Stimulated activated CD8-positive, alpha-beta memory T cell treated with anti-CD3 and anti-CD28 coated beads, Interleukin-7, amount 100 ng/mL, for 4 hours (primary cell): ENCODE measurements around the gene APLP2.
"Not testable (repeated sequence)": the region's sequence is repeated elsewhere in the genome, so short reads cannot be mapped to it uniquely, and the experiment has no call there.

Experiments used
- DNase-seq, 2 donors: peaks; one replicate each; pipeline ENCODE4 v3.0.0-alpha.2; 2020; ENCODE audit warnings: low read depth in 2 of 2

The APLP2 gene

DNA sequence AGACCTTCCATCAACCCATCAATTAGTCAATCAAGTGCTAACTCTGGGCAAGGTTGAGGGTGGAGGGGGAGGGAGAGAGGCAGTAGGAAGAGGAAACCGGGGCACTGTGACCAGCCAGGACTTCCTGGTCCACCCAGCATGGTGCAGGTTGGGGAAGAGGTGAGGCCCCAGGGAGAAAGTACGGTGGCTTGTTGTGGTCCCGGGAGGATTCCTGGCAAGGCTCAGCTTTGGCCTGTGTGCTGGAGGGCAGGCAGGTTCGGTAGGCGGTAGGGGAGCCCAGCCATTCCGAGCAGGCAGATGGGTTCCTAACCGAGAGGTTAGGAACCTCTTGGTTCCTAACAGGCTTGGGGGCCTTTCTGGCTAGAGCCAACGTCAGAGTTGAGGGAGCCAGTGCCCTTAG, 100.7 kb downstream of the APLP2 start:
- no peak for DNase-seq

DNA sequence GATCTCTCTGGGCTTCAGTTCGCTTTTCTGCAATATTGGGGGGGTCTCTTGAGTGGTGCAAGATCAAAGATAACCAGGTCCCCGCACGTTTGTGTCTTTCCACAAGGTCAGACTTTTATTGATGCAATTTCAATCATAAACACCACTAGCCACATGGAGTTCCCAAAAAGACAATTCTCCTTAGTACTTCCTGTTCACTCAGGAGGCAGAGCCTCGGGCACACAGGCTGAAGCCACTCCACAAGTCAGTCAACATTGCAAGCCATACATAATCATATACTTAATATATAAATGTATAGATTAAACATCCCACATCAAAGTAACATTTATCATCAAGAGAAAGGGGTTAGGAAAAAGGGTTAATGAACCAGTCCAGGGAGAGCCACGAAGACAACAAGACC, 101.8 kb downstream of the APLP2 start:
- no peak for DNase-seq

DNA sequence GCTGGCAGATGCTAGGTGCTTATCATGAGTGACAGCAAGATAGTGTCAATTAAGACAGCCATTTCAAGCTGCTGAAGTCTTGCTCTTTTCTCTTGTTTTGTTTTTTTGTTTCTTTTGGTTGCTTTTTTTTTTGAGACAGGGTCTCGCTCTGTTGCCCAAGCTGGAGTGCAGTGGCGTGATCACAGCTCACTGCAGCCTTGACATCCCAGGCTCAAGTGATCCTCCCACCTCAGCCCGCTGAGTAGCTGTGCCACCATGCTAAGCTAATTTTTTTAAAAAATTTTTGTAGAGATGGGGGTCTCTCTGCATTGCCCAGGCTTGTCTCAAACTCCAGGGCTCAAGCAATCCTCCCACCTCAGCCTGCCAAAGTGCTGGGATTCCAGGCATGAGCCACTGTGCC, 102.3 kb downstream of the APLP2 start:
- DNase-seq: not testable (repeated sequence)

DNA sequence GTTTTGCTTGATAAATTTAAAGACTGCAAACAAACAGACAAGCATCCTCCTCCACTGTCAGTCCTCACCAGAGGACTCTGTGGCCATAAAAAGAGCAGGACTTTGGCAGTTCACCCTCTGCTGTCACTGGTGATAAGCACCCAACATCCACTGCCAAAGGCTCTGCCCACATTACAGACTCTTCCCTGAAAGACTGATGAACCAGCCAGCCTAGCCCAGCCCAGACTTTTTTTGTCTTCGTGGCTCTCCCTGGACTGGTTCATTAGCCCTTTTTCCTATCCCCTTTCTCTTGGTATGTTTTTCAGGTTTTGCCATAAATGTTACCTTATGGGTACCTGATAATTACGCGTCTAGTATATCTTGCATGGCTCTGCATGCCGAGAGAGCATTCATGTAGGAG, 104.9 kb downstream of the APLP2 start:
- no peak for DNase-seq

DNA sequence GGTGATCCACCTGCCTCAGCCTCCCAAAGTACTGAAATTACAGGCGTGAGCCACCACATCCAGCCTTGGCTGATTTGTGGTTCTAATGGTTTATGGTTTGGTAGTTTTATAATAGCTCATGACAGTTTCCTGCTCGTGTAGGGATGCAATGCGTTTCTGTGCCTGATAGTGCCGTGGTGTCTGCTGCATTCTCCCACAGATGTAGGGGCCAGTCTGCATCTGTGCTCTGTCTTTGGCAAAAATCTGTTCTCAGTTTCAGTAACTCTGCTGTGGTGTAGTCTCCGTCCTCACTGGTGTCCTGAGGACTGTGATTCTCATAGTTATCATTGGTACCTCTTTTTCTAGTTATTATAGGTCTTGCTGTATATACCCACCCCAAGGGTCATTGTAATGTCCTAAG, 106.2 kb downstream of the APLP2 start:
- no peak for DNase-seq

DNA sequence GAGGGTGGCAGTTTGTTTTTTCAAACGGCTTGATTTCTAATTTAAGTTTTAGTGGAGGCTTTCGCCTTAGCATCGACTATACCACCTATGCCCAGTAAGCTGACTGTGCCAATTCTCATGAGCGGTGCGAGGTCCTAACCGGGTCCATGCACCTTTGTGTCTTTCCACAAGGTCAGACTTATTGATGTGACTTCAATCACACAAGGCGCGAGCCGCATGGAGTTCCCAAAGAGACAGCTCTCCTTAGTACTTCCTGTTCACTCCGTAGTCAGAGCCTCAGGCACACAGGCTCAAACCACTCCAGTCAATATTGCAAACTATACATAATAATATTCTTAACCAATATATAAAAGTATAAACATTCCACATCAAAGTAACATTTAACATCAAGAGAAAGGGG, 108.1 kb downstream of the APLP2 start:
- DNase-seq: no peak

DNA sequence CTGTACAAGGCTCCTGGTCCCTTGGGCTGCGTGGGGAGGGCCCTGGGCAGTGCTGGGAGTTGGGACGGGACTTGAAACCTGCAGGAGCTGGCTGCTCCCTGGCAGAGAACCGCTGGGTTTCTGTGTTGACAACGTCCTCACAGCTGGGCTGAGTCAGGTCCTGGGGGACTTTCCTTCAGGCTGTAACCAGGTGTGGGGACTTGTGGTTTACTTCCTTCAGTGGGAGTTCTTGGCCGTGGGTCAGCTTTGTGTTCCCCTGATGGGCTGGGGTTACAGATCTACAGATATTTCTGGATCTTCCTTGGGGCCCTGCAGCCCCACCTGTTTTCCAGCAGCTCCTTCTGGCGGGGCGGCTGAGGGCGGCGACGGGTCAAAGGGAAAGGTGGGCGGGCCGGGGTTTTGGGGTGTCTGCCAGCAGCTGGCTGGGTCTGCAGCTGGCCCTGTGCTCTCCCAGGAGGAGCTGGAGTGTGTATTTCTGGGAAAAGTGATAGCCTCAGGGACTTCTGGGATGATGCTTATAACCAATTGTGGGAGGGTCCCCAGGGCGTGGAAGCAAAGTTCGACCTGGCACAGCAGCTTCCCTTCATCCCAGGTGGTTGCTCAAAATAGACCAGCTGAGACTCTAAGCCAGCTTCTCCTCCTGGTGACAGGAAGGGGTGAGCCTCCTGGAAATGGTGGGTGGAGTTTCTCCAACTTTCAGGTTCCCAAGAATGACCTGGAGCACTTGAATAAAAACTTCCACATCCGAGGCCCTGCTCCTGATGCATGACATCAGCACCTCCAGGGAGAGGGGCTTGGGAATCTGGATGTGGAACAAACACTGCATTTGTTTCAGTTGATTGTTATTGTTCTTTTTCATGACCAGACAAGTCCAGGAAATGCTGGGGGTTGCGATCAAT, 109.0 kb downstream of the APLP2 start:
- no peak for DNase-seq

DNA sequence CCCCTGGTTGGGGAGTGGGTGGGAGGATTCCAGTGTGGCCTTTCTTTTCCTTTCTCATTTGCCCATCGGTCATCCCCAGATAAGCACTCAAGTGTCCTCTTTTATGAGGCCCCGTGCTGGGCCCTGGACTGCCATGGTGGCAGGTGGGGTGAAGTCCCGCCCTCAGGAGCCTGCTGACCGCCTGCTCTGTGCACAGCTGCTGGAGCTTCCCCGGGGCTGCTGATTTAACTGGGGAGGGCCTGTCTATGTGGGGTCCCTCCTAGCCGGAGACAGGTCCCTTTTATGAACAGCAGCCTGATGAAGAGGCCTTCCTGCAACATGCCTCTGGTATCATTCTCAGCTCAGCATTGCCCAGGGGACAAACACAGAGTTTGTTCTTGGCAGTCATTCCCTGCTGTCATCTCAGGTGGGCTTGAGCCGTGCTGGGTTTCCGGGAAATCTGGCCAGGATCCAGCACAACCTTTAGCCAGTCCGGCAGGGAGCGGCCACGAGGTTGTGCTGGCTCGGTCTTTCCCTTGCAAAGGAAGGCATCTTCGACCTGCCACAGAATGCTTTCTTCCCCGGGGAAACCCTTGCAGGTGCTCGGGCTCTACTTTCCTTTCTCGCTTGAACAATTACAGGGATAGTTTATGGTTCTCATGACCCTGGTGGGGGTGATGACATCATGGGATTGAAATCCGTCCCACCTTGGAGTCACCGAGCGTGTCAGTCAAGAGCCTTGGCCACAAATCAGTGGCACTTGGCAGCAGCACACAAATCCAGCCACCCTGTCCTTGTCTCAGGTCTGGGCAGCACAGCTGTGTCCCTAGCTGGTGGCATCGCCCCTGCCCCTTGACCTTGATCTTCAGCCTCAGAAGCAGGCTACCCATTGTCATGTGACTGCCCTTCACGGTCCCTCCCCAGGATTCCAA, 110.0 kb downstream of the APLP2 start:
- DNase-seq: no peak

DNA sequence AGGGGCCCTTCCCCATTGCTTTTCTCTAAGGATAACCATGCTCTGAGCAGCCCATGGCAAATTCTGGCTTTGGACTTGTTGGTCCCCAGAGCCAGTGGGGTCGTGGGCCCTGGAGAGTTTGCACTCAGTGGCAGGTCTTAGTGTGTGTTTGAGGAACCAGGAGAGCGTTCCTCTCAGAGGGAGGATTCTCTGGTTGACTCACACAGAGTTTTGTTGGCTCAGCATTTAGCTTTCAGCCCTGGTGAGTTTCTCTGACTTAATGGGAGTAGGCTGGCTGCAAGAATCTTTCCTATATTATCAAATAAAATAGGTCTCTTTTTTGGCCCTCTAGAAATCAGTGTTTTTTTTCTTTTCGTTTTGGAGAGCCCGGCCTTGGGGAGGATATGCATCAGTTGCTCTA, 110.8 kb downstream of the APLP2 start:
- DNase-seq: no peak

DNA sequence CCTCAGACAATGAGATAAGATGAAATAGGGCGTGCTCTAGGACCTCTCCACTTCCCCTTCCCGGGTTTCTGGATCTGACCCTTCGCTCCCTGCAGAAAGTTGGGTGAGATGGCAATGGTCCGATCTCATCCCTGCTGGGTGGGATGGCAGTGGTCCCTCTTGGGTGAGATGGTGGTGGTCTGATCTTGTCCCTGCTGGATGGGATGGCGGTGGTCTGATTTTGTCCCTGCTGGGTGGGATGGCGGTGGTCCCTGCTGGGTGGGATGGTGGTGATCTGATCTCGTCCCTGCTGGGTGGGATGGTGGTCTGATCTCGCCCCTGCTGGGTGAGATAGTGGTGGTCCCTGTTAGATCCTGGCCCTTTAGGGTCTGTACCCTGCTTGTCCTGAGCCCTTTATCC, 111.2 kb downstream of the APLP2 start:
- DNase-seq: no peak

DNA sequence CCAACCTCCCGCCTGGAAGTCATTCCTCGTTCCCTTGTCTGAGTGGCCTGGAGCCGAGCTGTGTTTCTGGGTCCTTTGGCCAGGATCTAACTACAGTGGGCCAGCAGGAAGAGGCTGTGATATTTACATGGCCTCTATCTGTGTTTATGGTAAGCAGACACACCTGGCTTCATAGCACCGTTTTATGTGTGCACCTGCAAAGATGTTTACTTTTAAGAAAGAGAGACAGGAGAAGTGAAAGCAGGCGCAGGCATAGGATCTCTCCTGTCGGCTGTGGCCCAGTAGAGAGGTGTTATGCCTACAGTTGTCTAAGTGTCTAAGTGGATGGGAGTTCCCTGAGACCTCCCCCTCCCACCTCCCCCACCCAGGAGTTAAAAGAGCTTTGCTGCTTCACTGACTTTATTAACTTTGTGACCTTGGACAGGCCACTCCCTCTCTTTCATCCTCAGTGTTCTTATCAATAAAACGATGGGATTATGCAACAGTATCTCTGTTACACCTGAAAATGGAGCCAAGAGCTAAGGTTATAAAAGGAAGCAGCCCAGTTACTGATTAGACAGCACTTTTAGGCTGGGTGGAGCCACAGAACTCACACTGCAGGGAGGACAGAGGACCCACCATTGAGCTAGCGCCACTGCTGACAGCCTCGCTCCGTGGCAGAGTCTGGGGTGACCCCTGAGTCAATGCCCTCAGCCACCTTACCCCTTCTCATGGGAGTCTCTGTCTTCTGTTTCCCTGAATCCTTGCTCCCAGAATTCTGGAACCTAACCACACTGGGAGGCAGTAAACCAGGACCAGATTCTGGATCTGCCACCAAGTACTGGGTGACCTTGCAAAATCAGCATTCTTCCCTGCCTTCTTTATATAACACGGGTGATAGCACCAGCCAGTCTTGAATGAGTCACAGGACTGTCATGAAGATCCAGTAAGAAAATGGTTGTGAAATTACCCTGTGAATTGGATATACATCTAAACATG, 111.9 kb downstream of the APLP2 start:
- no peak for DNase-seq

DNA sequence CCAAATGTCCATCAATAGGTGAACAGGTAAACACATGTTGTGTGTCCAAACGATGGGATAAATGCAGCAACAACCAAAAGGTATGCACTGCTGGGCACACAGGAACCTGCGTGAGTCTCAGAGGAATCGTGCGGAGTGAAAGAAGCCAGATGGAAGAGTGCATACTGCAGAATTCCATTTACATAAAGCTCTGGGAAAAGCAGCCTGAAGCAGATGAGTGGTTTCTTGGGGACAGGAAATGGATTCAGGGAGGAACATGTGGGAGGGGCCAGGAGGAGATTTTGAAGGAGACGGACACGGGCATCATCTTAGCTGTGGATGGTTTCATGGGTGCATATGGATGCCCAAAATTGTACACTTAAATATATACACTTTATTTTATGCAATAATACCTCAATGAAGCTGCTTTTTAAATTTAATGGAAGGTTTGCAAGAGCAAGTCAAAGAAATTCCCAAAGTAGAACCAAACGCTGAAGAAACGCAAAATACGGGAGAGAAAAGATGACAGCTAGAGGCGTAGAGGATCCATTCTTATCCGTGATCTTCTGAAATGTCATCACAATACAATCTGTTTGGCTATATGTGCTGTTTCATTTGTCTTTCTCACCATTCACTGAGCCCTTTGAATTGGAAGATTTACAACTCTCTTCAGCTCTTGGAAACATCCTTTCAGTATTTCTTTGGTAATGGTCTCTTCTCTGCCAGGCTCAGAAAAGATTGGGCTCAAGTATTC, 114.3 kb downstream of the APLP2 start:
- no peak for DNase-seq

DNA sequence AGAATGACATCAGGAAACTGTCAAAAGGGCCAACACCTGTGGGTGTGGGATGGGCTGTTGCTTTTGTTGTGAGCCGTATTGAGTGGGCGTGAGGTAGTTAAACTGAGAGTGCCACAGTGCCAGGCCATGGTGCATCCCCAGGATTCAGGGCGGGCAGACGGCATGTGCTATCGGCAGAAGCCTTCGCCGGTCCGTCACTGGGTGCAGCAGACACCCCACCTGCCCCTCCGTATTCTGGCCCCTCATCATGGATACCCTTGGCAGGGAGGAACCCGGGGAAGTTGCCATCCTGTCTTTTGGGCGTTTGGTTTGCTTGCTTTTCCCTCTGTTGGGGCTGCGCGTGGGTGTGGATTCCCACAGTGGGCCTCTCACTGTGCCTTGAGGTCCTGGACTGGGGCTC, 117.4 kb downstream of the APLP2 start:
- DNase-seq: no peak

DNA sequence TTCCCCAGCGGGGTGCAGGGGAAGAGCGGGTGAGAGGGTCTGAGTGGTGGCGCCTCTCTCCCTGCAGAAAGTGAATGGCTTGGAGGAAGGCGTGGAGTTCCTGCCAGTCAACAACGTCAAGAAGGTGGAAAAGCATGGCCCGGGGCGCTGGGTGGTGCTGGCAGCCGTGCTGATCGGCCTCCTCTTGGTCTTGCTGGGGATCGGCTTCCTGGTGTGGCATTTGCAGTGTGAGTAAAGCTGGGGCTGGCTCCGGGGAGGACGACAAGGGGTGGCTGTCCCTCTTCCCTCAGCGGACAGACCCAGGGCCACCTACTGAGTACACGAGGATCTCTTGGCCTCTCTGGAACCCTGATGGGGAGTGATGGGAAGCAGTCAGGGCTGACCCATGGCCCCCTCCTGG, 118.4 kb downstream of the APLP2 start:
- DNase-seq: no peak

DNA sequence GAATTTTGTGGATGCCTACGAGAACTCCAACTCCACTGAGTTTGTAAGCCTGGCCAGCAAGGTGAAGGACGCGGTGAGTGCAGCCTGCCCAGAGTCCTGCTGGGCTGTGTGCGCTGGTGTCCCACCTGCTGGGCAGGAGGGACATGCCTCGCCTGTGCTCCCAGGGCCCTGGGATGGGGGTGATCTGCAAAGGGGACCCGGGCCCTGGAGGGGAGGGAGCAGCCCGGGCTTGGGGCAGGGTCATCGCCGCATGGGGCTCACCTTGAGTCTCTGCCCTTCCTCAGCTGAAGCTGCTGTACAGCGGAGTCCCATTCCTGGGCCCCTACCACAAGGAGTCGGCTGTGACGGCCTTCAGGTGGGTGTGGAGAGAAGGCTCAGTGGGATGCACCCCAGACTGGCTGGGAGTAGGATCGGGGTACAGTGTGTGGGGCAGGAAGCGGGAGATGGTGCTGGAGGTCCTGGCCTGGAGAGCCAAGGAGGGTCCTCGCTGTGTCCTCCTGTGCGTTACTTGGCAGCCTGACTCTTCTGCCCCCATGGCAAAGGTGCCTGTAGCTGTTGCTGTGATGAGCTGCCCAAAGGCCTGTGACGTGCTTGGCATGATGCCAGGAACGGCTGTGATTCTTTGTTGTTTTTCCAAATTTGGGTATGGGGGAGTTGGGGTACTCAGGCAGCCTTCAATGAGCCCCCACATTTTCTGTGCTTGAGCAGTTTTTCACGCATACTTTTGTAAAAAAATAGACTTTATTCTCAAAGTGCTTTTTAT, 119.1 kb downstream of the APLP2 start:
- DNase-seq: no peak

DNA sequence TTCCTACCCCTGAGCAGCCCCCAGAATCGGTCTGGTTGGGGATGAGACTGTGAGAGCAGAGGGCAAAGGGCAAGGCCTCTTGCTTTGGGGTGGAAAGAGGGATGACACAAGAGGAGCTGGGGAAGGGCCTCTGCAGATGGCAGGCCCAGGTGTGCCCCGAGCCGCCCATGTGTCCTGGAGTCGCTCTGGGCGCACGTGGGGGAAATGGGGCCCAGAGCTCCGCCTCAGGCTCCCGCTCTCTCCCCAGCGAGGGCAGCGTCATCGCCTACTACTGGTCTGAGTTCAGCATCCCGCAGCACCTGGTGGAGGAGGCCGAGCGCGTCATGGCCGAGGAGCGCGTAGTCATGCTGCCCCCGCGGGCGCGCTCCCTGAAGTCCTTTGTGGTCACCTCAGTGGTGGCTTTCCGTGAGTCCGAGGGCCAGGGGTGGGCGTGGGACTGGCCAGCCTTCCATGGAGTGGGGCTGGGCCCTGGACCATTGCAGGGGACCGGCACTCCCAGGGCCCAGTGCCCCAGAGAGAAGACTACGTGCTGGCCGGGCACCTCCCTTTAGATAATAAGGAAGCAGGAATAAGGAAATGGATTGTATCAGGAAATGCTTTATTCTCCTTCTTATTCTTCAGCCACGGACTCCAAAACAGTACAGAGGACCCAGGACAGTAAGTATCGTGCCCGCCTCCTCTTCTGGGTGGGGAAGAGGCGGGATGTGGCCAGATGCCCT, 120.0 kb downstream of the APLP2 start:
- no peak for DNase-seq

DNA sequence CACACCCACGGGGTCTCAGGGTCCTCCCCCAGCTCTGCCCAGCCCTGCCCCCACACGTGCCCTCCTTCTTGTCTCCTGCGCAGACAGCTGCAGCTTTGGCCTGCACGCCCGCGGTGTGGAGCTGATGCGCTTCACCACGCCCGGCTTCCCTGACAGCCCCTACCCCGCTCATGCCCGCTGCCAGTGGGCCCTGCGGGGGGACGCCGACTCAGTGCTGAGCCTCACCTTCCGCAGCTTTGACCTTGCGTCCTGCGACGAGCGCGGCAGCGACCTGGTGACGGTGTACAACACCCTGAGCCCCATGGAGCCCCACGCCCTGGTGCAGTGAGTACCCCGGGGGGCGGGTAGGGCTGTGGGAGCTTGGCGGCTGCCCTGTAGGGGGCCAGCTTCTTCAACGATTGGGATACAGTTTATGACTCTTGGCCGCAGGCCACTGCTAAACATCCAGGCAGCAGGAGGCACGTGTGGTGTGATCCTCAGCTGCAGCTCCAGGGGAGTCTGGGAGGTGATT, 120.7 kb downstream of the APLP2 start:
- DNase-seq: no peak

DNA sequence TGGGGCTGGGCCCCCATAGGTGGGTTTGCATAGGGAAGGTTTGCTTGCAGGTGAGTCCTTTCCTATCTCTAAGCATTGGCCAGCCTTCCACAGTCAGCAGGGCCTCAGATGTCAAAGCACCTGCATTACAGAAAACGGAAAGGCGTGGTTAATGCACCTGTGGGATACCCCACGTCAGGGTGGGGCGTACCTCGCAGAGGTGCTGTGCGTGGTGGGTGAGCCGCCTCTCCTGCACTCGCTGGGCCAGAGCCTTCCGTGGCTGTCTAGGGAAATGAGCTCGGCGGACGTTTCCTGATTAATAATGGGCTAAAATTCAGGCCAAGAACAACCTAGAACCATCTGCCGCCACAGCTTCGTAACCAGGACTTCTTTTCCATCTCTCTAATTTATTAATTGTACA, 122.2 kb downstream of the APLP2 start:
- DNase-seq: no peak

DNA sequence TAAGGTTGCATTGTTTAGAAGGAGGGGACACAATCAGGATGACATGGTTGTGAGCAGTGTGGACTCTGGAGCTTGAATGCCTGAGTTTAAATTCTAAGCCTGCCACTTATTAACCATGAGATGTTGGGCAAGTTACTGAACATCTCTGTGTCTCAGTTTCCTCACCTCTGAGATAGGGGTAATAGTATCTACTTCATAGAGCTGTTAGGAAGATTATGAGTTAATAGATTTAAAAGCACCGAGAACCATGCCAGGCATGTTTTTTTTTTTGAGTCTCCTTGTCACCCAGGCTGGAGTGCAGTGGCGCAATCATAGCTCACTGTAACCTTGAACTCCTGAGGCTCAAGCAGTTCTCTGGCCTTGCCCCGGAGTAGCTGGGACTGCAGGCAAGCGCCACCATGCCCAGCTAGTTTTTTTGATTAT, 123.2 kb downstream of the APLP2 start:
- DNase-seq: no peak
